ENCODE results near the gene DHODH.

DNA sequence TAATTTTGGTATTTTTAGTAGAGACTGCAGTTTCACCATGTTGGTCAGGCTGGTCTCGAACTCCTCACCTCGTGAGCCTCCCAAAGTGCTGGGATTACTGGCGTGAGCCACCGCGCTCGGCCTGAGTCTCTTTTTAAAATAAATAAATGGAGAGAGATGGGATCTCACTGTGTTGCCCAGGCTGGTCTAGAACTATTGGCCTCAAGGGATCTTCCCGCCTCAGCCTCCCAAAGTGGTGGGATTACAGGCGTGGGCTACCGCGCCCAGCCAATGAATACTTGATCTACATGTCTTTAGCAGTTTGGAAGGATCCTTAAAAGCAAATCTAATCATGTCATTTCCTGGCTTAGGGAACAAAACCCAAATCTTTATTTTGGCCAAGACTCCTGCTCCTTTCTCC lies 1.2 kb downstream of the DHODH start:
- TF ChIP-seq, protein P1, sequence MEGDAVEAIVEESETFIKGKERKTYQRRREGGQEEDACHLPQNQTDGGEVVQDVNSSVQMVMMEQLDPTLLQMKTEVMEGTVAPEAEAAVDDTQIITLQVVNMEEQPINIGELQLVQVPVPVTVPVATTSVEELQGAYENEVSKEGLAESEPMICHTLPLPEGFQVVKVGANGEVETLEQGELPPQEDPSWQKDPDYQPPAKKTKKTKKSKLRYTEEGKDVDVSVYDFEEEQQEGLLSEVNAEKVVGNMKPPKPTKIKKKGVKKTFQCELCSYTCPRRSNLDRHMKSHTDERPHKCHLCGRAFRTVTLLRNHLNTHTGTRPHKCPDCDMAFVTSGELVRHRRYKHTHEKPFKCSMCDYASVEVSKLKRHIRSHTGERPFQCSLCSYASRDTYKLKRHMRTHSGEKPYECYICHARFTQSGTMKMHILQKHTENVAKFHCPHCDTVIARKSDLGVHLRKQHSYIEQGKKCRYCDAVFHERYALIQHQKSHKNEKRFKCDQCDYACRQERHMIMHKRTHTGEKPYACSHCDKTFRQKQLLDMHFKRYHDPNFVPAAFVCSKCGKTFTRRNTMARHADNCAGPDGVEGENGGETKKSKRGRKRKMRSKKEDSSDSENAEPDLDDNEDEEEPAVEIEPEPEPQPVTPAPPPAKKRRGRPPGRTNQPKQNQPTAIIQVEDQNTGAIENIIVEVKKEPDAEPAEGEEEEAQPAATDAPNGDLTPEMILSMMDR (conservative IDR thresholded peaks at IDR 0.05 in 1 of 2, IDR thresholded peaks at IDR 0.05 in 1 of 2; ENCODE audit: extremely low read depth in 1 of 2, insufficient read depth in 1 of 2, low read depth in 1 of 2, low read length in 2 of 2): no peak
- no peak for TF ChIP-seq EZH2 (IDR thresholded peaks at IDR 0.05; ENCODE audit: borderline replicate concordance, low read length)
